ENCODE data around the gene RALGPS2. TPM values are rescaled to one million over a fixed set of nuclear protein-coding genes. Genes with fewer than 3 reads are reported as not detected.

Gene RALGPS2
- total and polyA plus RNA-seq, 8 donors, result 3.1 to 72.3 (median 8.3) TPM

DNA sequence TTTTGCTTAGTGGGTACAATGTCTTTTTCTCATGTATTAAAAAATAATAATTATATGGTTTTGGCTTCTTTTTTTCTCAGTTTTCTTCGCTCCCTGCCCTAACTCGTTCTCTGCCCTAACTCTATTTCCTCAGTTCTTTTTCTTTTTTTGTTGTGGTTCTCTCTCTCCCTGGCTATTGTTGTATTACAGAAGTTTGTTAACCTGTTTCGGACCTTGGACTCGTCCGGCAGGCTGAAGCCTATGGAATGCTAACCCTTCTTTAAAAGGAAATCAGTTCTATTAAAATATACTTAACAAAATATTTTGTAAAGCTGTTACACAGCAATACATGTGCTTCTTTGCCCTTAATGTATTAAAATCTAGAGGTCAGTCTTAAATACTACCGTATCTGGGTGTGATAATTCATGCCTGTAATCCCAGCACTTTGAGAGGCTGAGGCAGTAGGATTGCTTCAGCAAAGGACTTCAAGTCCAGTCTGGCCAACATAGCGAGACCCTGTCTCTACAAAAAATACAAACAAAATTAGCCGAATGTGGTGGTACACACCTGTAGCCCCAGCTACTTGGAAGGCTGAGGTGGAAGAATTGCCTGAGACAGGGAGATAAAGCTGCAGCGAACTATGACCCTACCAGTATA is 81.7 kb downstream of the RALGPS2 start:
- Histone ChIP-seq H3K4me3 (no peak overlapping the region), H3K4me1 (no peaks in the 10 kb centered on the region), H3K27ac (no peak overlapping the region), H3K36me3 (peaks cover 0 to 15% (median 7%) of the 10 kb centered on the region in 4 donors), H3K9me3 (no peaks in the 10 kb centered on the region), H3K27me3 (no peaks in the 10 kb centered on the region)
- TF ChIP-seq POLR2AphosphoS5 (IDR thresholded peaks at IDR 0.05), result no peak
- intact Hi-C loops (cut with DNase I; ENCODE audit: low total_unique reads), result no loop called here
- WGBS, 5 donors, result 76 to 88% (median 87%) methylated on average over 9 of the region's 9 CpGs
- peak in 1 of 2 donors; percentile 12 for DNase-seq

DNA sequence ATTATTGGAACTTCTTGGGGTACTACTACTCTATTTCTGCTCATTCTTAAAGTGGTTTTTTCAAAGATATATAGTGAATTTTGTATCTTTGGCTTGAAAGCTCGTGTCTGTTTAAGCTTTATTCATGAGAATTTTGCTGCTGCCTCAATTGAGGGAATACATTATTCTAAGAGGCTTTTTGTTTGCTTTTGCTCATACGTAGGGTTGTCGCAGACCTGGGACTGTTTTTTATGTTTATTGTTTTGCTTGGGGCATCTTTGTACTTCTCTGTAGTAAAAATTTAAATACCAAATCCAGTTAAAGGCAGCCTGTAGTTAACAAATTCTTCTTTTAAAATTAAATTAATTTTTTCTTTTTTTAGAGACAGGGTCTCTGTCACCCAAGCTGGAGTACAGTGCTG is 83.5 kb downstream of the RALGPS2 start:
- H3K4me3 ChIP-seq, result no peak overlapping the region
- peaks cover 0 to 15% (median 7%) of the 10 kb centered on the region in 4 donors for H3K36me3 ChIP-seq
- TF ChIP-seq, protein P1, sequence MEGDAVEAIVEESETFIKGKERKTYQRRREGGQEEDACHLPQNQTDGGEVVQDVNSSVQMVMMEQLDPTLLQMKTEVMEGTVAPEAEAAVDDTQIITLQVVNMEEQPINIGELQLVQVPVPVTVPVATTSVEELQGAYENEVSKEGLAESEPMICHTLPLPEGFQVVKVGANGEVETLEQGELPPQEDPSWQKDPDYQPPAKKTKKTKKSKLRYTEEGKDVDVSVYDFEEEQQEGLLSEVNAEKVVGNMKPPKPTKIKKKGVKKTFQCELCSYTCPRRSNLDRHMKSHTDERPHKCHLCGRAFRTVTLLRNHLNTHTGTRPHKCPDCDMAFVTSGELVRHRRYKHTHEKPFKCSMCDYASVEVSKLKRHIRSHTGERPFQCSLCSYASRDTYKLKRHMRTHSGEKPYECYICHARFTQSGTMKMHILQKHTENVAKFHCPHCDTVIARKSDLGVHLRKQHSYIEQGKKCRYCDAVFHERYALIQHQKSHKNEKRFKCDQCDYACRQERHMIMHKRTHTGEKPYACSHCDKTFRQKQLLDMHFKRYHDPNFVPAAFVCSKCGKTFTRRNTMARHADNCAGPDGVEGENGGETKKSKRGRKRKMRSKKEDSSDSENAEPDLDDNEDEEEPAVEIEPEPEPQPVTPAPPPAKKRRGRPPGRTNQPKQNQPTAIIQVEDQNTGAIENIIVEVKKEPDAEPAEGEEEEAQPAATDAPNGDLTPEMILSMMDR (IDR thresholded peaks at IDR 0.05), result no peak
- no peak for TF ChIP-seq POLR2AphosphoS5 (IDR thresholded peaks at IDR 0.05)
- TF ChIP-seq POLR2A (IDR thresholded peaks at IDR 0.05), result no peak
- no peak for TF ChIP-seq EP300 (IDR thresholded peaks at IDR 0.05)
- no peaks in the 10 kb centered on the region for H3K27me3 ChIP-seq
- H3K9me3 ChIP-seq, result no peaks in the 10 kb centered on the region
- intact Hi-C loops (cut with DNase I; ENCODE audit: low total_unique reads), result no loop called here
- DNase-seq, result no peak
- no peak overlapping the region for H3K27ac ChIP-seq
- 88 to 98% (median 92%) methylated on average over 3 of the region's 3 CpGs for WGBS, 5 donors
- H3K4me1 ChIP-seq, result no peaks in the 10 kb centered on the region

DNA sequence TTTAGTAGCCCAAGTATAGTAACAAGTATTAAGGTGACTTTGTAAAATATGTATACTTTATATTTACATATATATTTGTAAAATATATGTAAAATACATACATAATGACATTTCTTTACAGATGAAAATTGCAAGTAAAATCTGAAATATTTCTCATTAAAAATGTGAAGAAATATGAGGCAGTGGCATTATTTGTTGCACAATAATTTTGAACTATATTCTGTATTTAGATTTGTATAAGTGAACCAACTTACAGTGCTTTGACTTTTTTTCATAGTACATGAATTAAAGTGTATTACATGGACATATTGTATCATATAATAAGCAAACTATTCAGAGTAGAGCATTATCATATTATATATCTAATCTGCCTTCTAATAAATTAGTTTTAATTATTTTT is 85.5 kb downstream of the RALGPS2 start:
- intact Hi-C loops (cut with DNase I; ENCODE audit: low total_unique reads), result no loop called here
- Histone ChIP-seq H3K4me3 (no peak overlapping the region), H3K36me3 (peaks cover 0 to 15% (median 7%) of the 10 kb centered on the region in 4 donors), H3K27ac (no peak overlapping the region), H3K4me1 (peaks cover 0 to 4% (median 0%) of the 10 kb centered on the region in 4 donors), H3K27me3 (no peaks in the 10 kb centered on the region), H3K9me3 (no peaks in the 10 kb centered on the region)
- TF ChIP-seq EP300 (IDR thresholded peaks at IDR 0.05) (no peak), POLR2A (IDR thresholded peaks at IDR 0.05) (no peak), POLR2AphosphoS5 (IDR thresholded peaks at IDR 0.05) (no peak)
- TF ChIP-seq, protein P1 (IDR thresholded peaks at IDR 0.05), result no peak
- DNase-seq, result no peak

DNA sequence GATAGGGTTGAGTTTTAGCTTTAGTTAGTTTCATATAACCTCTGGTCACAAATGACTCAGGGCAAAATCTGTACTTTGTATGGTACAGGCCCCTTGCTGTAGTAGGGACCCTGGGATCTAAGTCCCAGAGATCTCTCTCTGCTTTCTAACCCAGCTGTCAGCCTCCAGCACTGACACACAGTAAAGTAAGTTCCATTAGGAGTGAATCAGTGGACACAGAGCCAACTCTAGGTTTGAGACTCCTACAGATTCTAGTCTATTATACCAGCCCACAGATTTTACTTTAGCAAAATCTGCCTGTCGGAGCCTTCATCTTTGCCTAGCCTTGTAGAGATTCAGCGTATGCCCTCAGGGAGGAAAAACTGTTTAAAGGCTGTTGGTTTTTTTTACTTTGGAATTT is 93.4 kb downstream of the RALGPS2 start:
- WGBS, 5 donors, result 92 to 98% (median 95%) methylated on average over 2 of the region's 2 CpGs
- TF ChIP-seq POLR2A (IDR thresholded peaks at IDR 0.05) (no peak), POLR2AphosphoS5 (IDR thresholded peaks at IDR 0.05) (no peak), EP300 (IDR thresholded peaks at IDR 0.05) (no peak)
- TF ChIP-seq, protein P1 (IDR thresholded peaks at IDR 0.05), result no peak
- Histone ChIP-seq H3K27ac (no peak overlapping the region), H3K9me3 (no peaks in the 10 kb centered on the region), H3K27me3 (no peaks in the 10 kb centered on the region), H3K4me1 (peaks cover 0 to 7% (median 0%) of the 10 kb centered on the region in 4 donors), H3K36me3 (peaks cover 0 to 3% (median 0%) of the 10 kb centered on the region in 4 donors), H3K4me3 (no peak overlapping the region)
- no peak for DNase-seq
- intact Hi-C loops (cut with DNase I; ENCODE audit: low total_unique reads), result no loop called here

GRCh38 chr1:178819123-178819522 is 94.1 kb downstream of the RALGPS2 start:
- H3K4me1 ChIP-seq, result peaks cover 0 to 3% (median 0%) of the 10 kb centered on the region in 4 donors
- TF ChIP-seq POLR2A (IDR thresholded peaks at IDR 0.05) (no peak), POLR2AphosphoS5 (IDR thresholded peaks at IDR 0.05) (no peak), EP300 (IDR thresholded peaks at IDR 0.05) (no peak)
- TF ChIP-seq, protein P1 (IDR thresholded peaks at IDR 0.05), result no peak
- intact Hi-C loops (cut with DNase I; ENCODE audit: low total_unique reads), result no loop called here

More at GRCh38 chr1:178819123-178819522, 94.1 kb downstream of the RALGPS2 start:
- peak in 1 of 2 donors; percentile 4 for DNase-seq
- no peak overlapping the region for H3K27ac ChIP-seq
- no peaks in the 10 kb centered on the region for H3K27me3 ChIP-seq
- H3K9me3 ChIP-seq, result no peaks in the 10 kb centered on the region
- no peak overlapping the region for H3K4me3 ChIP-seq
- peaks cover 0 to 3% (median 0%) of the 10 kb centered on the region in 4 donors for H3K36me3 ChIP-seq
- 80 to 94% (median 92%) methylated on average over 4 of the region's 4 CpGs for WGBS, 5 donors
